ENCODE data around the gene SUSD5.

- TF ChIP-seq POLR2AphosphoS5 (IDR thresholded peaks at IDR 0.05; ENCODE audit: low read depth, low read length) (no peak), TAF1 (IDR thresholded peaks at IDR 0.05; ENCODE audit: borderline replicate concordance, insufficient read depth, low read length) (no peak)
Observed at GRCh38 chr3:33181229-33181628, 37.4 kb downstream of the SUSD5 start.
